ENCODE results near the gene REPIN1.

Gene REPIN1

DNA sequence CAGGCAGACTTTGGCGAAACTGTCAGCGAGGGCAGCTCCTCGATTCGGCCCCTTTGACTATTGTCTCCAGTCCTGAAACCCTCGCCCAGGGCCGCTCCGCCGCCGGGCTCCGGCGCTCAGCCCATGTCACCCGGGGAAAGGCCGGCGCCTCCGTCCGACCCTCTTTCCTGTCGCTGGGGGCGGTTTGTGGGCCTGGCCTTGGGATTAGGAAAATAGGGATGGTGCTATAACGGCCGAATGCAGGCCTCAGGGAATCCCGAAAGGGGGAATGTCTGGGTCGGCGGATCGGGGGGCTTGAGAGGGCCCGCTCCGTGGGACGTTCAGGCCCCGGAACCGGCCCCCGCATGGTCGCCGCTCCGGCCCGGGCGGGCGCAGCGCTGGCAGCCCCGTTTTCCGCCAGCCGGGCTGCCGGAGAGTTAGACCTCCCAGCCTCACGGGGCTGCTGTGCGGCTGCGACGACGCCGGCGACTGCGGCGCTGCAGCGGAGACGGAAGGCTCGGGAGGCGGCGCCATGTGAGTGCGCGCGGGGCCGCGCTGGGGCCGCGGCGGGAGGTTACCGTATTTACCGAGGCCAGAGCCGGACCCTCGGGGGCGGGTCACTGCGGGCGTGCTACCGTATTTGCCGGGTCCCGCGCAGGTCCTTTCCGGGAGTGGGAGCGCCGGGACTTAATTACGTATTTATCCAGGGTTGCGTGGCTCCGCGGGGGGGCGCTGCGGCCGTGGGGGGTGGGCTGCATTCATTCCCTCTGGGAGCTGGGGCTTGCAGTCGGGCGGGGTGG is 36.4 kb downstream of the REPIN1 start:
- Histone ChIP-seq H3K36me3 (replicated peaks; ENCODE audit: low read depth, low read length) (peaks cover 13% of the 10 kb centered on the region), H3K4me3 (ENCODE audit: low read length) (peak overlapping the region; percentile 85), H3K9me3 (ENCODE audit: insufficient read depth, low read length) (no peaks in the 10 kb centered on the region), H2AFZ (ENCODE audit: low read depth, low read length) (peak overlapping the region; percentile 43), H3K27me3 (ENCODE audit: low read depth, low read length) (no peaks in the 10 kb centered on the region), H3K4me2 (ENCODE audit: low read length) (peak overlapping the region; percentile 99), H3K9ac (ENCODE audit: low read length) (peak overlapping the region; percentile 97), H3K79me2 (ENCODE audit: low read length) (peaks cover 40% of the 10 kb centered on the region), H4K20me1 (ENCODE audit: insufficient read depth, low read length) (no peaks in the 10 kb centered on the region), H3K4me1 (ENCODE audit: low read length) (peaks cover 61% of the 10 kb centered on the region), H3K27ac (ENCODE audit: low read length) (peak overlapping the region; percentile 98)
- TF ChIP-seq, protein P1, sequence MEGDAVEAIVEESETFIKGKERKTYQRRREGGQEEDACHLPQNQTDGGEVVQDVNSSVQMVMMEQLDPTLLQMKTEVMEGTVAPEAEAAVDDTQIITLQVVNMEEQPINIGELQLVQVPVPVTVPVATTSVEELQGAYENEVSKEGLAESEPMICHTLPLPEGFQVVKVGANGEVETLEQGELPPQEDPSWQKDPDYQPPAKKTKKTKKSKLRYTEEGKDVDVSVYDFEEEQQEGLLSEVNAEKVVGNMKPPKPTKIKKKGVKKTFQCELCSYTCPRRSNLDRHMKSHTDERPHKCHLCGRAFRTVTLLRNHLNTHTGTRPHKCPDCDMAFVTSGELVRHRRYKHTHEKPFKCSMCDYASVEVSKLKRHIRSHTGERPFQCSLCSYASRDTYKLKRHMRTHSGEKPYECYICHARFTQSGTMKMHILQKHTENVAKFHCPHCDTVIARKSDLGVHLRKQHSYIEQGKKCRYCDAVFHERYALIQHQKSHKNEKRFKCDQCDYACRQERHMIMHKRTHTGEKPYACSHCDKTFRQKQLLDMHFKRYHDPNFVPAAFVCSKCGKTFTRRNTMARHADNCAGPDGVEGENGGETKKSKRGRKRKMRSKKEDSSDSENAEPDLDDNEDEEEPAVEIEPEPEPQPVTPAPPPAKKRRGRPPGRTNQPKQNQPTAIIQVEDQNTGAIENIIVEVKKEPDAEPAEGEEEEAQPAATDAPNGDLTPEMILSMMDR (IDR thresholded peaks at IDR 0.05; ENCODE audit: low read depth, low read length), result 0 out of 2 replicates have a peak, but pooled peaks have one; percentile 18
- TF ChIP-seq EZH2phosphoT487 (IDR thresholded peaks at IDR 0.05; ENCODE audit: low read depth), result no peak

DNA sequence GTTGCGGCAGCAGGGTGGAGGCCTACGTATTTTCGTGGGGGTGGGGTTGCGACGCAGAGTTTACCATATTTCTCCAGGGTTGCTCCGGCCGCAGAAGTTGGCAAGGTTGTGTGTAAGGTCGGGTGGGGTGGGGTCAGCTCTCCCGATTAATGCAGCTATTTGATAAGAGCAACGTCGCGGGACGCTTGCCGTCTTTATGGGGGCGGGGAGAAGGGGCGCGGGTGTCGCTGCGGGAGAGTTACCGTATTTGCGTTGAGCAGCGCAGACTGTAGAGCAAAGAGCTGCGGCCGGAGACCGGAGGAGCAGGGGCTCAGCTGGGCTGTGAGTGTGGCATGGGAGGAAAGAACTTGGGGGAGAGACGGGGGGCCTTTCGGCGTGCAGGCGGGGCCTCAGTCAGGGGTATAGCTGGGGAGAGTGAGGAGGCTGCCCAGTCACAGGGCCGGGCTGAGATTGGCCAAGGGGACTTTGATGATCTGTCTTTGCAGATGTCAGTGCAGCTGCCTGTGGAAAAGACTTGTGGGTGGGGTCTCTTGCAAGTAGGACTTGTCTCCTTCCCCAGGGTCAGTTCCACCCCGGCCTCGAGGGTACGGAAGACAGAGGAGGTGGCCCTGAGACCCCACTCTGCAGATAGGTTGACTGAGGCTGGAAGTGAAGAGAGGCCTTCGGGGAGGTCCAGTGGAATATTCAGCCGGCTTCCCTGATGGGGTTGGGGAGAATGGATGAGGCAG is 37.1 kb downstream of the REPIN1 start:
- Histone ChIP-seq H3K79me2 (ENCODE audit: low read length) (peaks cover 40% of the 10 kb centered on the region), H3K4me3 (ENCODE audit: low read length) (peak overlapping the region; percentile 85), H4K20me1 (ENCODE audit: insufficient read depth, low read length) (no peaks in the 10 kb centered on the region), H2AFZ (ENCODE audit: low read depth, low read length) (peak overlapping the region; percentile 1; the same call in 1 of the 2 replicates), H3K27ac (ENCODE audit: low read length) (peak overlapping the region; percentile 98), H3K4me1 (ENCODE audit: low read length) (peaks cover 64% of the 10 kb centered on the region), H3K9me3 (ENCODE audit: insufficient read depth, low read length) (no peaks in the 10 kb centered on the region), H3K27me3 (ENCODE audit: low read depth, low read length) (no peaks in the 10 kb centered on the region), H3K4me2 (ENCODE audit: low read length) (peak overlapping the region; percentile 99), H3K36me3 (replicated peaks; ENCODE audit: low read depth, low read length) (peaks cover 20% of the 10 kb centered on the region), H3K9ac (ENCODE audit: low read length) (peak overlapping the region; percentile 97)
- no peak for TF ChIP-seq EZH2phosphoT487 (IDR thresholded peaks at IDR 0.05; ENCODE audit: low read depth)

DNA sequence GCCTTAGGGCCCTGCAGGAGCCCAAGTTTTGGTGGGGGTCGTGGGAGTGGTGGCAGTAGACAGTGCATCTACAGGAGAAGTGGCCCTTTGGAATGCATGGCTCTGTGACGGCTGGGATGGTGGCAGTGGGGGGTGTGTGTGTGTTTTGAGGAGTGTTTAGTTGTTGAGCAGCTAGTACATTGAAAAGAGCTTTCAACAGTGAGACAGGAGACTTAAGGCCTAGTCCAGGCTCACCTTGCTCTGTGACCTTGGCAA is 37.6 kb downstream of the REPIN1 start:
- TF ChIP-seq, protein P1 (IDR thresholded peaks at IDR 0.05; ENCODE audit: low read depth, low read length), result no peak
- TF ChIP-seq EZH2phosphoT487 (IDR thresholded peaks at IDR 0.05; ENCODE audit: low read depth), result no peak
- no peak overlapping the region for H2AFZ ChIP-seq (ENCODE audit: low read depth, low read length)
- H4K20me1 ChIP-seq (ENCODE audit: insufficient read depth, low read length), result no peaks in the 10 kb centered on the region
- peaks cover 62% of the 10 kb centered on the region for H3K4me1 ChIP-seq (ENCODE audit: low read length)
- H3K27me3 ChIP-seq (ENCODE audit: low read depth, low read length), result no peaks in the 10 kb centered on the region
- peaks cover 40% of the 10 kb centered on the region for H3K79me2 ChIP-seq (ENCODE audit: low read length)
- peak overlapping the region; percentile 97 for H3K9ac ChIP-seq (ENCODE audit: low read length)
- peak overlapping the region; percentile 98 for H3K27ac ChIP-seq (ENCODE audit: low read length)
- peak overlapping the region; percentile 99 for H3K4me2 ChIP-seq (ENCODE audit: low read length)
- no peaks in the 10 kb centered on the region for H3K9me3 ChIP-seq (ENCODE audit: insufficient read depth, low read length)
- H3K36me3 ChIP-seq (replicated peaks; ENCODE audit: low read depth, low read length), result peaks cover 24% of the 10 kb centered on the region
- H3K4me3 ChIP-seq (ENCODE audit: low read length), result peak overlapping the region; percentile 85

DNA sequence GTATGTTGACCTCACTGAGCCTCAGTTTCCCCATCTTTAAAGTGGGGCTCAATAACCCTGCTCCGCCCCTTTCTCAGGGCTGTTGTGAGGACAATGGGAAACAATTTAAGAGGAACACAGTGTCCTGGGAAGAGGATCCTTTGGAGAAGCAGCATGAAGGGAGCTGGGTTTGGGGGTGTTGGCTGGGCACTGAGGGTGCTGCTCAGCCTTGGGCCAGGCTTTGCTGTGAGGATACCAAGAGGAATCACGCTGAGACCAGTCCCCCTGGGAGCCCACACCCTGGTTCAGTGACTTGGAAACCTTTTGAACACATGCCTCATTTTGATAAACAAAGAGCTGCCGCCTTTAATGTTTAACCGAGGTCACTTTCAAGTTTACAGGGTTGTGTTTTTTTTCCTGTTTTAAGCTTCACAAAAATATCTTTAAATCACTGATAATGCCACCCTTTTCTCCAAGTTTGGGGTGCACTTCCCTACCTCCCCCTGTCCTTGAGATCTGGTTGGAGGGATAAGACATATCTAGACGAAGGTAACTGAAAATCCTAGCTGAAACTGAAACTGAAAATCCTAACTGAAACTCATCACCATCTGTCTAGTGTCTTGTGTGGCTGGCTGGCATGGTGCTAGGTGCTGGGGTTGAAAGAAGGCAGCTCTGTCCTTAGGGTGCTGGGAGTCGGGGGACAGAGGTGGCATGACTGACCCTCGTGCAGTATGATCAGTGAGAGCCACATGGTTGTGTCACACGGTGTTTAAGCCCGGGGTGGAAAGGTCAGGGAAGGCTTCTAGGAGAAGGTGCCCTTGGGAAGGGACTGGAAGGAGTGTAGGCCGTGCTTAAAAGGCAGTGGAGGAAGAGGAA is 38.2 kb downstream of the REPIN1 start:
- Histone ChIP-seq H3K9me3 (ENCODE audit: insufficient read depth, low read length) (no peaks in the 10 kb centered on the region), H2AFZ (ENCODE audit: low read depth, low read length) (no peak overlapping the region), H4K20me1 (ENCODE audit: insufficient read depth, low read length) (no peaks in the 10 kb centered on the region), H3K9ac (ENCODE audit: low read length) (peak overlapping the region; percentile 97), H3K4me2 (ENCODE audit: low read length) (peak overlapping the region; percentile 99), H3K36me3 (replicated peaks; ENCODE audit: low read depth, low read length) (peaks cover 26% of the 10 kb centered on the region), H3K4me1 (ENCODE audit: low read length) (peaks cover 57% of the 10 kb centered on the region), H3K27me3 (ENCODE audit: low read depth, low read length) (no peaks in the 10 kb centered on the region), H3K27ac (ENCODE audit: low read length) (peak overlapping the region; percentile 98), H3K4me3 (ENCODE audit: low read length) (peak overlapping the region; percentile 85), H3K79me2 (ENCODE audit: low read length) (peaks cover 40% of the 10 kb centered on the region)
- TF ChIP-seq EZH2phosphoT487 (IDR thresholded peaks at IDR 0.05; ENCODE audit: low read depth), result no peak
- TF ChIP-seq, protein P1 (IDR thresholded peaks at IDR 0.05; ENCODE audit: low read depth, low read length), result no peak

Data from OCI-LY3 (cell line).